GM23248 (cell line): ENCODE measurements around the gene PEPD. TPM values are rescaled to one million over a fixed set of nuclear protein-coding genes. Genes with fewer than 3 reads are reported as not detected.

ENCODE experiments used
- DNase-seq: peaks from one replicate; pipeline ENCODE4 v3.0.0-alpha.2; 2015
- H2AFZ ChIP-seq: fragments of 200-600 bp; sonication (generic); 2 replicates; pipeline ENCODE4 v1.6.1; 2016; ENCODE audit warnings: antibody characterized with exemption
- H3F3A ChIP-seq: fragments of 200-600 bp; sonication (generic); 2 replicates; pipeline ENCODE4 v1.6.1; 2016; ENCODE audit warnings: mild to moderate bottlenecking, antibody characterized with exemption, mixed run types; ENCODE audit not compliant: insufficient read depth
- H3K27ac ChIP-seq: fragments of 200-600 bp; sonication (generic); 2 replicates; pipeline ENCODE4 v1.5.1; 2016; ENCODE audit warnings: mild to moderate bottlenecking
- H3K27me3 ChIP-seq: fragments of 200-600 bp; sonication (generic); replicated peaks from 2 replicates; pipeline ENCODE4 v1.6.1; 2016; ENCODE audit warnings: mild to moderate bottlenecking; ENCODE audit not compliant: insufficient read depth
- H3K36me3 ChIP-seq: fragments of 200-600 bp; sonication (generic); 2 replicates; pipeline ENCODE4 v1.6.1; 2016; ENCODE audit warnings: low read depth, mild to moderate bottlenecking
- H3K4me1 ChIP-seq: fragments of 200-600 bp; sonication (generic); 2 replicates; pipeline ENCODE4 v1.6.1; 2016; ENCODE audit warnings: mild to moderate bottlenecking; ENCODE audit not compliant: insufficient read depth
- H3K4me2 ChIP-seq: fragments of 200-600 bp; sonication (generic); one replicate; pipeline ENCODE4 v1.6.1; 2016; ENCODE audit warnings: mild to moderate bottlenecking; ENCODE audit not compliant: unreplicated experiment
- H3K4me3 ChIP-seq: fragments of 200-600 bp; sonication (generic); 2 replicates; pipeline ENCODE4 v1.5.1; 2016; ENCODE audit warnings: mild to moderate bottlenecking
- H3K79me2 ChIP-seq: fragments of 200-600 bp; sonication (generic); 2 replicates; pipeline ENCODE4 v1.6.1; 2016; ENCODE audit warnings: mild to moderate bottlenecking; ENCODE audit not compliant: insufficient read depth
- H3K9ac ChIP-seq: fragments of 200-600 bp; sonication (generic); 2 replicates; pipeline ENCODE4 v1.6.1; 2016; ENCODE audit warnings: mild to moderate bottlenecking
- H3K9me2 ChIP-seq: fragments of 200-600 bp; sonication (generic); 2 replicates; pipeline ENCODE4 v1.6.1; 2016; ENCODE audit warnings: mixed run types, mild to moderate bottlenecking, moderate library complexity; ENCODE audit not compliant: insufficient read depth
- H3K9me3 ChIP-seq: fragments of 200-600 bp; sonication (generic); one replicate; pipeline ENCODE4 v1.6.1; 2017; ENCODE audit warnings: low read depth
- H4K20me1 ChIP-seq: fragments of 200-600 bp; sonication (generic); 2 replicates; pipeline ENCODE4 v1.6.0; 2016; ENCODE audit not compliant: insufficient read depth
- EZH2 ChIP-seq: fragments of 200-600 bp; sonication (generic); IDR thresholded peaks from 2 replicates; pipeline ENCODE4 v1.6.1; 2018; ENCODE audit warnings: antibody characterized with exemption, mild to moderate bottlenecking; ENCODE audit not compliant: insufficient read depth, poor library complexity, severe bottlenecking
- EZH2phosphoT487 ChIP-seq: fragments of 200-600 bp; sonication (generic); IDR thresholded peaks from 2 replicates; pipeline ENCODE4 v1.6.1; 2018; ENCODE audit warnings: antibody characterized with exemption, moderate library complexity, mild to moderate bottlenecking, low read depth; ENCODE audit not compliant: insufficient read depth
- WGBS, 2 experiments: methylation state at CpG; one replicate each; pipeline ENCODE4 v1.1.6; 2015 to 2017; ENCODE audit warnings: low lambda C conversion rate in 2 of 2, low coverage in 1 of 2; ENCODE audit errors: missing lambda C conversion rate in 2 of 2; 5-methylcytosine and 5-hydroxymethylcytosine counted together
- in situ Hi-C: fragments of 300-500 bp; cut with MboI; formaldehyde crosslinking; loops from 2 replicates; pipeline ENCODE4 v1.15.0; 2020
- polyA plus RNA-seq: library from polyadenylated mRNA; unstranded; fragments of >200 nt; fragmentation: Nextera tagmentation; extraction: Ambion mirVana; gene quantifications from 2 replicates; pipeline ENCODE4 v1.2.1, GENCODE V29; 2016
- total RNA-seq: library from RNA; depleted of rRNA; stranded (reverse); fragments of >200 nt; shearing (Covaris generic); gene quantifications from 2 replicates; pipeline ENCODE4 v1.2.3, GENCODE V29; 2014

The PEPD gene
- total and polyA plus RNA-seq, 2 experiments from 2014 or later = 54.8 to 86.5 TPM

DNA sequence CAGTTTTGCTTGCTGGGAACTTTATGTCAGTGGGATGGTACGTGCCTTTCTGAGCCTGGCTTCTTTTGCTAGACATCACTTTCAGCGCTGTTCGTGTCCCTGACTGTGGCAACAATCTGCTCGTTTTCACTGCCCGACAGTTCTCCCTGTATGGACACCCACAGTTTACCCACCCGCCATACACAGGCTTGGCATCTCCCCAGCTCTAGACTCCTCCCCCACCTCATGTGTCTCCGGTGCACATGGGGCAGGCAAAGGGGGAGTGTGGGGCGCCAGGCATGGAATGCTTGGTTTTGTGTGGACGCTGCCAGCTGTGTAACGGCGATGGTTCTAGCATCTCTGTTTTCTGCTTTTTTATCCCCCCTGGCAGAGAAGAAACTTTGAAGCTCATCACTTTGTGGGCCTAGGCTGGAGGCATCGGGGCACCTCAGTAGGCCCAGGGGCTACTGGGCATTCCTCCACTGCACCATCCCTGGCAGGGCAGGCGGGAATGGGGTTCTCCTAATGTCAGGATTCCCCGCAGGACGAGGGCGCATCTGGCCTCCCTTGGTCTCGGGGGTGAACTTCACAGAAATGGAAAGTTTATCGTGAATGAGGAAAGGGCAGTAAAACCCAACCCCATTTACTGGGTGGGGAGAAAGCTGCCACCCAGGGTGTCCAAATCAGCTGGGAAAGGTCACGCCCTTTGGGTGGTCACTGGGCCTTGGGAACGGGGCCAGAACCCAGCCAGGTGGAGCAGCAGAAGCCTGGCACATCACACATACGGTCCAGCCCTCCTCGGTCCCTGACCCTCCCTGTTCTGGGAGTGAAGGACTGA lies 87.3 kb downstream of the PEPD start:
- 90 to 92% methylated on average over 20 to 22 of the region's 22 CpGs for WGBS, 2 experiments
- H3K9me2 ChIP-seq = no peaks in the 10 kb centered on the region
- no peak overlapping the region for H3K4me2 ChIP-seq
- H3K36me3 ChIP-seq = no peaks in the 10 kb centered on the region
- H3F3A ChIP-seq = peaks cover 8% of the 10 kb centered on the region; the same call in 1 of the 2 replicates
- TF ChIP-seq EZH2 (no peak), EZH2phosphoT487 (no peak)
- H3K4me3 ChIP-seq = no peak overlapping the region
- H3K9ac ChIP-seq = no peak overlapping the region
- no peak overlapping the region for H3K27ac ChIP-seq
- peaks cover 6% of the 10 kb centered on the region for H3K4me1 ChIP-seq
- no peaks in the 10 kb centered on the region for H3K79me2 ChIP-seq
- H4K20me1 ChIP-seq = no peaks in the 10 kb centered on the region
- no peaks in the 10 kb centered on the region for H3K9me3 ChIP-seq
- in situ Hi-C loops = no loop called here
- DNase-seq = no peak
- H3K27me3 ChIP-seq = no peaks in the 10 kb centered on the region
- no peak overlapping the region for H2AFZ ChIP-seq

DNA sequence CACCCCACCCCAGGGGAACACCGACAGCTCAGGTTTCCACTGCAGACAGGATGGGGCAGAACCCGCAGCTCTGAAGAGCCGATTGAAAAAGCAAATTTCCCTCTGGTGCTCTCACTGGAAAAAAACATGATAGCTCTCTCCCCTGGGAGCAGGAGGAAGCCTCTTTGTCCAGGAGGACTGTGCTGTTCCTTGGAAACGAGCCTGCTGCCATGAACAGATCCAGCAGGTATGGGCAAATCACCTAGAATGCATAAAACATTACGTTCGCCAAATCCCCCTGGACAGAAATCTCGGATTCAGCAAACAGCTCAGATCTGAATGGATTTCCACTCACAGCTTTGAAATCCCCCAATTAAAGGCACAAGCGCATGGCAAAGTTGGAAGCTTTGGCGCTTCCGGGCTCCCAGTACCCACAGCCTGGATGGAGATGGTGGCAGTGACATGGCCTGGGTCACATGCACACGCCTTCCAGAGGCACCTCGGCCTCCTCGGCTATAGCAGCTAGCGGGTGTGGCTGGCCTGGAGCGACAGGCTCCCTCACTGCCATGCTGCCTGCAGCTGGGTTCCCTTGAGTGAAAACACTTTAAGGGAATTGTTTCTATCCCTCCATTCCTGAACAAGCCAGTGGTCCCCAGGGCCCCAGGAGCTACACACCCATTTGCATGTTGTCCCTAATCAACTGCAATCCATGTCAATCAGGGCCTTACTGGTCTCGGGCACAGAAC lies 89.0 kb downstream of the PEPD start:
- Histone ChIP-seq H3K27ac (no peak overlapping the region), H3K4me3 (no peak overlapping the region), H3F3A (peaks cover 6% of the 10 kb centered on the region; the same call in 1 of the 2 replicates), H3K79me2 (no peaks in the 10 kb centered on the region), H3K36me3 (no peaks in the 10 kb centered on the region), H3K9me2 (no peaks in the 10 kb centered on the region), H3K27me3 (no peaks in the 10 kb centered on the region), H3K9me3 (no peaks in the 10 kb centered on the region), H4K20me1 (no peaks in the 10 kb centered on the region), H2AFZ (no peak overlapping the region), H3K4me2 (no peak overlapping the region), H3K4me1 (peaks cover 6% of the 10 kb centered on the region), H3K9ac (no peak overlapping the region)
- TF ChIP-seq EZH2 = no peak
- TF ChIP-seq EZH2phosphoT487 = no peak
- WGBS, 2 experiments = 64 to 70% methylated on average over 15 to 16 of the region's 16 CpGs
- in situ Hi-C loops = no loop called here
- no peak for DNase-seq

DNA sequence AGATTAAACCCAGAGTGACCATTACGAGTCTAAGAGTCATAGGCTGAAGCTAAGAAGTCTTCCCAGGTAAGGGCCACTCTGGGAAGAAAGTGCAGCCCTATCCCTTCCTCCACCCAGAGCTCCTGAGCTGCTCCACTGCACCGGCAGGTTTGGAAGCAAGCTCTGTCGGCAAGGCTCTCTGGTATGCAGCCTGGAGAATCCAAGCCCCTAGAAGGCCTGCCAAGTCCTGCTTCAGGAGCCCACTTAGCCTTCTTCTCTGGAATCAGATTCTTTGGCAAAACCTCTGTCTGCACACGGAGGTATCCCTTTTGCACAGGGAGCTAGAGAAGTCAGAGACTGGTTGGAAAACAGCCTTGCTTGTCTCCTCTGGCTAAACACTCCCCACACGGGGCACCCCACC lies 89.6 kb downstream of the PEPD start:
- Histone ChIP-seq H3K4me1 (peaks cover 6% of the 10 kb centered on the region), H3K27me3 (no peaks in the 10 kb centered on the region), H3K27ac (no peak overlapping the region), H3K4me2 (no peak overlapping the region), H3K9ac (no peak overlapping the region), H2AFZ (no peak overlapping the region), H3K9me2 (no peaks in the 10 kb centered on the region), H4K20me1 (no peaks in the 10 kb centered on the region), H3K9me3 (no peaks in the 10 kb centered on the region), H3F3A (0 out of 2 replicates have a peak, but pooled peaks cover under 1% of the 10 kb centered on the region), H3K79me2 (no peaks in the 10 kb centered on the region), H3K36me3 (no peaks in the 10 kb centered on the region), H3K4me3 (no peak overlapping the region)
- in situ Hi-C loops = no loop called here
- TF ChIP-seq EZH2phosphoT487 (no peak), EZH2 (no peak)
- no peak for DNase-seq
- WGBS, 2 experiments = 44 to 62% methylated on average over 4 to 5 of the region's 5 CpGs

DNA sequence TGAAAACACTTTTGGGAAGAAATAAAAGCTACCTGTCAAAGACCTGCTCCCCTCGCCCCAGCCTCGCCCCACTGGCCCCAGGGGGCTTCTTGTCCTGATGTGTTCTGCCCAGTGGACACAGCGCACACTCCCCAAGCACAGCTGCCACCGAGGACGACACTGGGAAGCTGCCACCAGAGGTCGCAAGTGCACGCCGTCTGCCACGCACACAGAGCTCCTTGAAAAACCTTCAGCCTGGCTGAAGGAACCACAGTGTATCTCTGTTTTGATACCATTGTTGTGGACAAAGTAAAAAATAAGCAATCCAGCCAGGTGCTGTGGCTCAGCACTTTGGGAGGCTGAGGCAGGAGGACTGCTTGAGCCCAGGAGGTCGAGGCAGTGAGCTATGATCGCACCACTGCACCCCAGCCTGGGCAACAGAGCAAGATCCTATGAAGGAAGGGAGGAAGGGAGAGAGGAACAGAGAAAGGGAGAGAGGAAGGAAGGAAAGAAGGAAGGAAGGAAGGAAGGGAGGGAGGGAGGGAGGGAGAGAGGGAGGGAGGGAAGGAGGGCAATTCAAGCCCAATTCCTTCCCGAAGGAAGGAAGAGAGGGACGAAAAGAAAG lies 90.8 kb downstream of the PEPD start:
- Histone ChIP-seq H3K9me2 (no peaks in the 10 kb centered on the region), H3K27ac (no peak overlapping the region), H3K4me2 (no peak overlapping the region), H3K27me3 (no peaks in the 10 kb centered on the region), H3K79me2 (no peaks in the 10 kb centered on the region), H4K20me1 (no peaks in the 10 kb centered on the region), H3F3A (no peaks in the 10 kb centered on the region), H2AFZ (no peak overlapping the region), H3K4me1 (peaks cover 6% of the 10 kb centered on the region), H3K9me3 (no peaks in the 10 kb centered on the region), H3K4me3 (no peak overlapping the region), H3K9ac (no peak overlapping the region), H3K36me3 (no peaks in the 10 kb centered on the region)
- in situ Hi-C loops = no loop called here
- TF ChIP-seq EZH2phosphoT487 (no peak), EZH2 (no peak)
- peak; percentile 79 for DNase-seq
- 28 to 36% methylated on average over 11 to 13 of the region's 13 CpGs for WGBS, 2 experiments
